AG10803 (cell line): ENCODE data around the gene COG2.

ENCODE experiments used
- DNase-seq: peaks from one replicate; pipeline ENCODE4 v3.0.0; 2010; ENCODE audit warnings: low read depth
- H3K4me3 ChIP-seq: 2 replicates; pipeline ENCODE4 v1.5.1; 2011; ENCODE audit warnings: mild to moderate bottlenecking, low read length, control low read depth
- TF ChIP-seq, protein P1 (sequence below): conservative IDR thresholded peaks from 2 replicates; pipeline ENCODE4 v1.5.1; 2011; ENCODE audit warnings: mild to moderate bottlenecking, low read length, control low read depth, inconsistent platforms

COG2 gene

DNA sequence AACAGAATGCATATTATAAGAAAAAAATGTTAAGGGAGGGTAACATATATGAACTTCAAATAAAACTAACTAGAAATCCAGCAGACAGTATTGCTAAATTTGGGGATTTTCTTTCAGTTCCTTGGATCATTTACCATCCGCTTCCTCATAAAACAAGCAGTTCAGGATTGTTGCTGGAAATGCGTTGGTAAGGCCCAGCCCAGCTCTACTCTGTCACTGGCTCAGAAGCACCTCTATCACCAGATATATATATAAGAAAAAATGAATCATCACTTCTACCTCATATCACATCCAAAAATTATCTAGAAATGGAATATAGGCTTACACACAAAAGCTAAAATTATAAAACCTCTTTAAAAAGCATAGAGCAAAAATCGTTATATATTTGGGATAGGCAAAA, 28.2 kb upstream of the COG2 start:
- TF ChIP-seq, protein P1, sequence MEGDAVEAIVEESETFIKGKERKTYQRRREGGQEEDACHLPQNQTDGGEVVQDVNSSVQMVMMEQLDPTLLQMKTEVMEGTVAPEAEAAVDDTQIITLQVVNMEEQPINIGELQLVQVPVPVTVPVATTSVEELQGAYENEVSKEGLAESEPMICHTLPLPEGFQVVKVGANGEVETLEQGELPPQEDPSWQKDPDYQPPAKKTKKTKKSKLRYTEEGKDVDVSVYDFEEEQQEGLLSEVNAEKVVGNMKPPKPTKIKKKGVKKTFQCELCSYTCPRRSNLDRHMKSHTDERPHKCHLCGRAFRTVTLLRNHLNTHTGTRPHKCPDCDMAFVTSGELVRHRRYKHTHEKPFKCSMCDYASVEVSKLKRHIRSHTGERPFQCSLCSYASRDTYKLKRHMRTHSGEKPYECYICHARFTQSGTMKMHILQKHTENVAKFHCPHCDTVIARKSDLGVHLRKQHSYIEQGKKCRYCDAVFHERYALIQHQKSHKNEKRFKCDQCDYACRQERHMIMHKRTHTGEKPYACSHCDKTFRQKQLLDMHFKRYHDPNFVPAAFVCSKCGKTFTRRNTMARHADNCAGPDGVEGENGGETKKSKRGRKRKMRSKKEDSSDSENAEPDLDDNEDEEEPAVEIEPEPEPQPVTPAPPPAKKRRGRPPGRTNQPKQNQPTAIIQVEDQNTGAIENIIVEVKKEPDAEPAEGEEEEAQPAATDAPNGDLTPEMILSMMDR: no peak
- H3K4me3 ChIP-seq: no peak overlapping the region
- no peak for DNase-seq

DNA sequence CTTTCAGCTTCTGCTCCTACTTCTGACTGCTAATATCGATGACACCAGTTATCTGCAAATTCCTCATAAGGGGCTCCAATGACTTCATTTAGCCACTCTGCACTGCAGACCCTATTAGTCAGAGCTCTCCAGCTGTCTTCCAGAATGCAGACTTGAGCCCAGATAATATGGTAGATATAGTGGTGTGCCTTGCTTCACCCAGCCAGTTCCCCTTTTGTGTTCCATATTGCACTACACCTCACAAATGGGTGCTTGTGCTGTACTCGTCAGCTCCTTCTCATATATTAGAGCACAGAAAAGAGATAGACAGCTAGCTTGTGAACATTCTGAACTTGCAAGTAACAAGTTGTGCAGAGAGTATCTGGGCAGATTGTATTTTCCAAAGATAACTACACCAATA, 23.7 kb upstream of the COG2 start:
- TF ChIP-seq, protein P1: no peak
- DNase-seq: no peak
- no peak overlapping the region for H3K4me3 ChIP-seq

DNA sequence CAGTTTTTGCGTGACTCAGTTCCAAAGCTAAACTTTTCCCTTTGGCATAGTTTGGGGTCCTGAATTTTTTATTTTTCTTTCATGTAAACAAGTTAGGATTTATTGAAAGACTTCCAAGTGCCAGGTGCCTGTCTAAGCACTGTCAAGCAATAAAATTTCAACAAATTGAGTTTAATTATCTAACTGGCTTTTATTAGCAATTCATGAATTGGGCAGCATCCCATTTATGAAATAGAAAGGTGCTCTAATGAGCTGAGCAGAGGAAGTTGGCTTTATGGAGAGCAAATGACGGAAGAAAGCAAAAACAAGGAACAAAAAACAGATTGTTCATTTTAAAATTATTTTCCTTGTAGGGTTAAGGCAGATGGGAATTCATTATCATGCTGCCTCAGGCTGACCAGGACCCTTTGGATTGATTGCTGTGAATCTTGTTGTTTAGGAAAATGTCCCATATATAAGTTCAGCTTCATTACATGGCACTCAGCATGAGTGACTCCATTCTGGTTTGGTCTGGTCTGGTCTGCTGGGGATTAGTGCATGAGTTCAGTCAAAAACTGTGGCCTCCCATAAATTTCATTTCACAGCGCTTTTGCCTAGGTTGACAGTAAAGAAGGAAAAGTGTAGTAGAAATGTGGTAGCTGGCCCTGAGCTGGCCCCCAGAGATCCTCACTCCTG, 21.5 kb upstream of the COG2 start:
- DNase-seq: no peak
- TF ChIP-seq, protein P1: no peak

DNA sequence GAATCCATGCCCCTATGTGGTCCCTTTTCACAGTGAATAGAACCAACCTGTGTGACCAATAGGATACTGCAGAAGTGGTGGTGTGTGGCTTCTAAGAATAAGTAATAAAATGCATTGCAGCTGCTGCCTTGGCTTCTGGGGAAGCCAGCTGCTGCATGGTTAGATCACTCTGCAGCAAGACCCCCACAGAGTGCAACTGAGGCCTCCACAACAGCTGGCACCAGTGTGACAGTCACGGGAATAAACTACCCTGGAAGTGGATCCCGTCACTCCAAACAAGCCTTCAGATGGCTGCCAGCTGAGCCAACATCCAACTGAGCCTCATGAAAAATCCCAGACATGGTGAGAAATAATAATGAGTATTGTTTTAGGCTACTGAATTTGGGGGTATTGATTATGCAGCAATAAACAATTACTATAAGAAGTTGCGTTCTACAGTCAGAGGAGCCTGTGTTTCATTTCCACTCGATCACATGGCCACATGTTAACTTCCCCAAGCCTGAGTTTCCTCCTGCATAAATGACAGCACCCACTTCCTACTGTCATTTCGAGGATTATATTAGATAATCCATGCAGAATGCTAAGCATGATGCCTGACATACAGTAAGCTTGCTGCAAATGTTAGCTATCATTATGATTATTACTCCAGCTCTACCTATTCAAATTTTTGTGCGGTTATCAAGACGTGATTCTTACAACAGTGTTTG, 20.8 kb upstream of the COG2 start:
- no peak for DNase-seq
- H3K4me3 ChIP-seq: no peak overlapping the region
- TF ChIP-seq, protein P1: no peak

More for the DNA sequence above, 21.5 kb upstream of the COG2 start:
- no peak overlapping the region for H3K4me3 ChIP-seq

DNA sequence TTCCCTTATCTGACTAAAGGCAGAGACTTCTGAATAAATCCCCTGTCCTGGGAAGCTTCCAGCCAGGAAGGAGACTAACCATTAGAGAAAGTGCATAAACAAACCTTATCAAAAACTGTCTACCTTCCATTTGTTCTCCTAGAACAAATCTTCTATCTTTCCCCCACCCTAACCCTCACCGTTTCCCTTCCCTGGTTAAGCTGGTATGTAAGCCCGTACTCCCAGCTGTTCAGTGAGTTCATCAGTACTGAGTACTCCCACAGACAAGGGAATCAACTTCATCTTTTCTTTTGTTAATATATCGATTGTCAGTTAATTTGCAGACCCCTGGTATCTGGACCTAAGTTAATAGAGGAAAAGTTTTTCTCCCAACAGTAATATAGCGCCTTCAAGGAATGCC, 20.1 kb upstream of the COG2 start:
- no peak overlapping the region for H3K4me3 ChIP-seq
- TF ChIP-seq, protein P1: no peak
- DNase-seq: no peak

DNA sequence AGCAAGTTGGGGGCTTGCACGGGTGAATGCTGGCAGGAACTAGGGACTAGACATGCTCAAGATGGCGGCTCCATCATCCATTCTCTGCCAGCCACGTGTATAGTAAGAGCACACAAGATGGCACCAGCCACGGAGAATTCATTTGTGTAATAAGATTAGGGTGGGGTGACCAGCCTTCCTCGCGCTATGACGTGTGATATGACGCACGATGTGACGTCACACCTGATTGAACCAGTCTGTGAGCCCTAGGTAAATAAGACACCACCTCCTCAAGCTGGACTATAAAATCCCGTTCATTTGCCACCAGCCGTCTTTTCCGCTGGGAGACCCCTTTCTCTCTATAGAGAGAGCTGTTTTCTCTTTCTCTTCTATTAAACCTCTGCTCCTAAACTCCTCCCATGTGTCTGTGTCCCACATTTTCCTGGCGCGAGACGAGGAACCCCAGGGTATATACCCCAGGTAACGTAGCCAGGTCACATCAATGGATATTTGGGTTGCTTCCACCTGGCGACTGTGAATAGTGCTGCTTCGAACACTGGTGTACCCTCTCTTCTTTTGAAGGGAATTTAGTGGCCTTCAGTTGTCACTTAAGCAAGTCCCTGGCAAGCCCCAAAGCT, 18.1 kb upstream of the COG2 start:
- TF ChIP-seq, protein P1: no peak
- DNase-seq: no peak
- H3K4me3 ChIP-seq: no peak overlapping the region
